Activated CD4-positive, alpha-beta T cell treated with anti-CD3 and anti-CD28 coated beads for 4 hours (primary cell): Measurements from ENCODE around the gene PIR.

Experiments
- DNase-seq, 2 donors: peaks; one replicate each; pipeline ENCODE4 v3.0.0-alpha.2; 2020

PIR gene

GRCh38 chrX:15413101-15413500 is 80.0 kb downstream of the PIR start:
- no peak for DNase-seq

- no peak for DNase-seq
These were observed 82.2 kb downstream of the PIR start for GRCh38 chrX:15410947-15411346.

- DNase-seq = no peak
These were observed 82.7 kb downstream of the PIR start for GRCh38 chrX:15410430-15410829.

GRCh38 chrX:15405846-15406245 is 87.3 kb downstream of the PIR start:
- DNase-seq = no peak

- DNase-seq = no peak
These were observed 88.6 kb downstream of the PIR start for GRCh38 chrX:15404401-15405096.

GRCh38 chrX:15401378-15401777 is 91.8 kb downstream of the PIR start:
- DNase-seq = no peak

GRCh38 chrX:15399962-15400391 is 93.2 kb downstream of the PIR start:
- no peak for DNase-seq

- DNase-seq = no peak
These were observed 94.3 kb downstream of the PIR start for GRCh38 chrX:15398874-15399273.

GRCh38 chrX:15395789-15396188 is 97.3 kb downstream of the PIR start:
- no peak for DNase-seq

- no peak for DNase-seq
These were observed 101.3 kb downstream of the PIR start for GRCh38 chrX:15391850-15392249.

GRCh38 chrX:15384304-15384703 is 108.8 kb downstream of the PIR start, which contains the start of gene VEGFD:
Gene VEGFD, minus strand, starts transcription at chrX:15384413. Its CDS starts 467 bp downstream, at chrX:15383946.
- no peak for DNase-seq

GRCh38 chrX:15382813-15383212 is 110.3 kb downstream of the PIR start:
- DNase-seq = no peak

- no peak for DNase-seq
These were observed 116.2 kb downstream of the PIR start for GRCh38 chrX:15376956-15377355.

- DNase-seq = no peak
These were observed 119.2 kb downstream of the PIR start for GRCh38 chrX:15373976-15374375.

GRCh38 chrX:15366506-15367352 is 126.4 kb downstream of the PIR start:
- DNase-seq = no peak

- DNase-seq = no peak
These were observed 133.4 kb downstream of the PIR start for GRCh38 chrX:15359701-15360100.

GRCh38 chrX:15358533-15358932 is 134.6 kb downstream of the PIR start:
- DNase-seq = no peak

GRCh38 chrX:15356444-15356843 is 136.7 kb downstream of the PIR start:
- no peak for DNase-seq

GRCh38 chrX:15350329-15350996 is 142.7 kb downstream of the PIR start:
- DNase-seq = no peak

- peak in 1 of 2 donors; percentile 4 for DNase-seq
These were observed 144.1 kb downstream of the PIR start for GRCh38 chrX:15349046-15349445.

GRCh38 chrX:15345976-15346375 is 147.2 kb downstream of the PIR start:
- DNase-seq = no peak

- DNase-seq = no peak
These were observed 149.0 kb downstream of the PIR start for GRCh38 chrX:15344106-15344505.

- no peak for DNase-seq
These were observed 150.1 kb downstream of the PIR start for GRCh38 chrX:15343075-15343476.

- DNase-seq = no peak
These were observed 152.3 kb downstream of the PIR start for GRCh38 chrX:15340867-15341266.
